ENCODE measurements around the gene PAK5.

The PAK5 gene

DNA sequence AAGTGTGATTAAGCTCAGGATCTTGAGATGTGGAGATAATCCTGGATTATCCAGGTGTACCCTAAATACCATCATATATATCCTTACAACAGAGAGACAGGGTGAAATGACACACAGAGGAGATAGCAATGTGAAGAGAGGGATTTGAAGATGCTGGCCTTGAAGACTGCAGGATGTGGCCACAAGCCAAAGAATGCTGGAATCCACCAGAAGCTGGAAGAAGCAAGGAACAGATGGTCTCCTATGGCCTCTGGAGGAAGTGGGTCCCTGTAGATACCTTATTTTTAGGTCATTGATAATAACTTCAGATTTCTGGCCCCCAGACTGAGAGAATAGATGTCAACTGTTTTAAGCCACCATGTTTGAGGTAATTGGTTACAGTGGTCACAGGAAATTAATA lies 95.0 kb downstream of the PAK5 start:
- H3K4me3 ChIP-seq (ENCODE audit: low read depth, low read length), result no peak overlapping the region
- no peaks in the 10 kb centered on the region for H3K79me2 ChIP-seq (ENCODE audit: control insufficient read depth, insufficient read depth, low read length, unreplicated experiment)
- H3K27me3 ChIP-seq (ENCODE audit: insufficient read depth, low read length), result no peaks in the 10 kb centered on the region
- H3K27ac ChIP-seq (ENCODE audit: low read depth, low read length), result no peak overlapping the region
- H3K4me1 ChIP-seq (ENCODE audit: control insufficient read depth, insufficient read depth, low read length, unreplicated experiment), result no peaks in the 10 kb centered on the region
- no peaks in the 10 kb centered on the region for H3K36me3 ChIP-seq (ENCODE audit: insufficient read depth, low read length)
- H2AFZ ChIP-seq (ENCODE audit: low read length, unreplicated experiment), result no peak overlapping the region

GRCh38 chr20:9742821-9743220 lies 96.1 kb downstream of the PAK5 start:
- Histone ChIP-seq H3K27ac (ENCODE audit: low read depth, low read length) (no peak overlapping the region), H3K27me3 (ENCODE audit: insufficient read depth, low read length) (no peaks in the 10 kb centered on the region), H3K4me1 (ENCODE audit: control insufficient read depth, insufficient read depth, low read length, unreplicated experiment) (no peaks in the 10 kb centered on the region), H3K79me2 (ENCODE audit: control insufficient read depth, insufficient read depth, low read length, unreplicated experiment) (no peaks in the 10 kb centered on the region), H3K36me3 (ENCODE audit: insufficient read depth, low read length) (no peaks in the 10 kb centered on the region), H2AFZ (ENCODE audit: low read length, unreplicated experiment) (no peak overlapping the region), H3K4me3 (ENCODE audit: low read depth, low read length) (no peak overlapping the region)

DNA sequence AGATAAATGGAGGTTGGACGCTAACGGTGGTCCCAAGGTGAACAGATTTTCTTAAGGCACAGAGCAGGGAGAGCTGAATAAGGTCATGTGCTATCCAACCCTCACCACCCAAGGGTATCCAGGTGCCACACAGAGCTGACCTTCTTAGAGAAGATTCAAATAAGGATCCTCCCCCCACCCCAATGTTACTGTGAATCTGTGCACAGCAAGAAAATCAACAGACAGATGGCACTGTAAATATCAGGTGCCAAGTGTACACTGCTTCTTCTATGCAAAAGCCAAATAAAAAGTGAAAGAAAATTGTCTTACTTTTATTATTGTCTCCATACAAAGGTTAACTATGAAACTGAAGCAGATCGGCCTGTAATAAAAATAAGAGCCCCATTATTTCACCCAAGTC lies 96.9 kb downstream of the PAK5 start:
- Histone ChIP-seq H3K36me3 (ENCODE audit: insufficient read depth, low read length) (no peaks in the 10 kb centered on the region), H3K4me3 (ENCODE audit: low read depth, low read length) (no peak overlapping the region), H3K27me3 (ENCODE audit: insufficient read depth, low read length) (no peaks in the 10 kb centered on the region), H3K27ac (ENCODE audit: low read depth, low read length) (no peak overlapping the region), H2AFZ (ENCODE audit: low read length, unreplicated experiment) (no peak overlapping the region), H3K4me1 (ENCODE audit: control insufficient read depth, insufficient read depth, low read length, unreplicated experiment) (no peaks in the 10 kb centered on the region), H3K79me2 (ENCODE audit: control insufficient read depth, insufficient read depth, low read length, unreplicated experiment) (no peaks in the 10 kb centered on the region)

DNA sequence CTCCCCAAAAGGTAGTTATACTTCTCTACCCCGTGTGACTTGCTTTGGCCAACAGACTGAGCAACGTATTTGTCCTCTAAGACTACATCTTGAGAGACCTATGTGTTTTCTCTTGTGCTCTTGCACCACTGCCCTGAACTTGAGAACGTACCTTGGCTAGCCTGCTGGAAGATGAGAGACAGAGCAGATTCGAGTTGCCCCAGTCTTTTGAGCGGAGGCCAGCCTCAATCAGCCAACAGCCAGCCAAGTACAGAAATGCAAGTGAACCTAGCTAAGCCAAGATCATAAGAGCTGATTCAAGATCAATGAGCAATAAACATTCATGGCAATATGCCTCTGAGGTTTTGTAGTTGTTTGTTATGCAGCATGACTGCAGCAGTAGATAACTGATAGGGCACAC lies 98.4 kb downstream of the PAK5 start:
- Histone ChIP-seq H3K79me2 (ENCODE audit: control insufficient read depth, insufficient read depth, low read length, unreplicated experiment) (no peaks in the 10 kb centered on the region), H3K4me3 (ENCODE audit: low read depth, low read length) (no peak overlapping the region), H3K27ac (ENCODE audit: low read depth, low read length) (no peak overlapping the region), H3K27me3 (ENCODE audit: insufficient read depth, low read length) (no peaks in the 10 kb centered on the region), H3K4me1 (ENCODE audit: control insufficient read depth, insufficient read depth, low read length, unreplicated experiment) (no peaks in the 10 kb centered on the region), H3K36me3 (ENCODE audit: insufficient read depth, low read length) (no peaks in the 10 kb centered on the region), H2AFZ (ENCODE audit: low read length, unreplicated experiment) (no peak overlapping the region)

DNA sequence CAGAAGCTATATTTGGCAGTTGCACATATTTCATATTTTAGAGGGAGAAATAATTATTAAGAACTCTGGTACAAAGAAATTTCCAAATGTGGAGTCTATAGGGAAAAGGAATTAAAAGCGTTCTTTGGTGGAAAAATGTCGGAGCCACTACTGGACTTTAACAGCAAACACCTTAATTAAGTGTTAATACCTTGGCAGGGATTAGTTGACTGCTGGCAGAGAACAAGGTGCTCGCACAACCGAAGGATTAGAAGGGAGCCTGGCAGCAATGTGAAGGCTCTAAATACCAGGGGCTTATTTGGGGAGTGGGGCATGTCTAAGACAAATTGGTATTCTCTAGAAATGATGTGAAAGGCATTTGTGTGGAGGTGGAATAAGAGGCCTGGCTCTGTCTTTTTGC lies 98.9 kb downstream of the PAK5 start:
- Histone ChIP-seq H3K27ac (ENCODE audit: low read depth, low read length) (no peak overlapping the region), H3K27me3 (ENCODE audit: insufficient read depth, low read length) (no peaks in the 10 kb centered on the region), H3K36me3 (ENCODE audit: insufficient read depth, low read length) (no peaks in the 10 kb centered on the region), H2AFZ (ENCODE audit: low read length, unreplicated experiment) (no peak overlapping the region), H3K4me1 (ENCODE audit: control insufficient read depth, insufficient read depth, low read length, unreplicated experiment) (no peaks in the 10 kb centered on the region), H3K4me3 (ENCODE audit: low read depth, low read length) (no peak overlapping the region), H3K79me2 (ENCODE audit: control insufficient read depth, insufficient read depth, low read length, unreplicated experiment) (no peaks in the 10 kb centered on the region)

DNA sequence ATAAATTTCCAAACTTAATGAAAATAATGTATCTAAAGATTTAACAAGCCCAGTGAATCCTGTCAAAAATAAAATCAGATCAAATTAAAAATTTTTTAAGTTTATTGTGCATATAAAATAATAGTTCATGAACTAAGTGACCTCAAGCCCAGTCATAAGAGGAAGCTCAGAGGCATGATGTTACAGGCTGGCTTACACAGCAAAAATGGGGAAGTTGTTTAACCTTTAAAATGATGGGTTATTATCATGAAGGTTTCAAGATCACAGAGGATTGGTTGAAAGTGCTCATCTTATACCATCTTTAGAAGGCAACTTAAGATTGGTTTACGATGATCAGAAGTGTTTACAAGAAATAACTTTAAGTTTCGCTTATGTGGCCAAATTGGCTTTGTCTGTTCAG lies 102.5 kb downstream of the PAK5 start:
- no peak overlapping the region for H3K4me3 ChIP-seq (ENCODE audit: low read depth, low read length)
- no peaks in the 10 kb centered on the region for H3K27me3 ChIP-seq (ENCODE audit: insufficient read depth, low read length)
- H3K4me1 ChIP-seq (ENCODE audit: control insufficient read depth, insufficient read depth, low read length, unreplicated experiment), result no peaks in the 10 kb centered on the region
- H3K27ac ChIP-seq (ENCODE audit: low read depth, low read length), result no peak overlapping the region
- no peaks in the 10 kb centered on the region for H3K79me2 ChIP-seq (ENCODE audit: control insufficient read depth, insufficient read depth, low read length, unreplicated experiment)
- H3K36me3 ChIP-seq (ENCODE audit: insufficient read depth, low read length), result no peaks in the 10 kb centered on the region
- no peak overlapping the region for H2AFZ ChIP-seq (ENCODE audit: low read length, unreplicated experiment)

GRCh38 chr20:9723501-9724202 lies 115.2 kb downstream of the PAK5 start:
- no peaks in the 10 kb centered on the region for H3K79me2 ChIP-seq (ENCODE audit: control insufficient read depth, insufficient read depth, low read length, unreplicated experiment)
- H3K4me3 ChIP-seq (ENCODE audit: low read depth, low read length), result no peak overlapping the region

GRCh38 chr20:9711872-9712271 lies 127.0 kb downstream of the PAK5 start:
- H2AFZ ChIP-seq (ENCODE audit: low read length, unreplicated experiment), result no peak overlapping the region
- no peaks in the 10 kb centered on the region for H3K27me3 ChIP-seq (ENCODE audit: insufficient read depth, low read length)
- no peak overlapping the region for H3K27ac ChIP-seq (ENCODE audit: low read depth, low read length)
- no peaks in the 10 kb centered on the region for H3K36me3 ChIP-seq (ENCODE audit: insufficient read depth, low read length)
- no peak overlapping the region for H3K4me3 ChIP-seq (ENCODE audit: low read depth, low read length)
- H3K4me1 ChIP-seq (ENCODE audit: control insufficient read depth, insufficient read depth, low read length, unreplicated experiment), result no peaks in the 10 kb centered on the region
- H3K79me2 ChIP-seq (ENCODE audit: control insufficient read depth, insufficient read depth, low read length, unreplicated experiment), result no peaks in the 10 kb centered on the region

More at GRCh38 chr20:9723501-9724202, 115.2 kb downstream of the PAK5 start:
- H2AFZ ChIP-seq (ENCODE audit: low read length, unreplicated experiment), result no peak overlapping the region
- no peak overlapping the region for H3K27ac ChIP-seq (ENCODE audit: low read depth, low read length)
- H3K27me3 ChIP-seq (ENCODE audit: insufficient read depth, low read length), result no peaks in the 10 kb centered on the region
- no peaks in the 10 kb centered on the region for H3K4me1 ChIP-seq (ENCODE audit: control insufficient read depth, insufficient read depth, low read length, unreplicated experiment)
- no peaks in the 10 kb centered on the region for H3K36me3 ChIP-seq (ENCODE audit: insufficient read depth, low read length)

GRCh38 chr20:9710685-9711084 lies 128.2 kb downstream of the PAK5 start:
- Histone ChIP-seq H3K4me1 (ENCODE audit: control insufficient read depth, insufficient read depth, low read length, unreplicated experiment) (no peaks in the 10 kb centered on the region), H2AFZ (ENCODE audit: low read length, unreplicated experiment) (no peak overlapping the region), H3K27me3 (ENCODE audit: insufficient read depth, low read length) (no peaks in the 10 kb centered on the region), H3K4me3 (ENCODE audit: low read depth, low read length) (no peak overlapping the region), H3K27ac (ENCODE audit: low read depth, low read length) (no peak overlapping the region), H3K36me3 (ENCODE audit: insufficient read depth, low read length) (no peaks in the 10 kb centered on the region), H3K79me2 (ENCODE audit: control insufficient read depth, insufficient read depth, low read length, unreplicated experiment) (no peaks in the 10 kb centered on the region)

- no peak overlapping the region for H2AFZ ChIP-seq (ENCODE audit: low read length, unreplicated experiment)
These were observed 133.0 kb downstream of the PAK5 start for GRCh38 chr20:9705722-9706476.

GRCh38 chr20:9699181-9699580 lies 139.7 kb downstream of the PAK5 start:
- Histone ChIP-seq H2AFZ (ENCODE audit: low read length, unreplicated experiment) (no peak overlapping the region), H3K79me2 (ENCODE audit: control insufficient read depth, insufficient read depth, low read length, unreplicated experiment) (no peaks in the 10 kb centered on the region), H3K4me3 (ENCODE audit: low read depth, low read length) (no peak overlapping the region), H3K4me1 (ENCODE audit: control insufficient read depth, insufficient read depth, low read length, unreplicated experiment) (no peaks in the 10 kb centered on the region), H3K27ac (ENCODE audit: low read depth, low read length) (no peak overlapping the region), H3K27me3 (ENCODE audit: insufficient read depth, low read length) (0 out of 2 replicates have a peak, but pooled peaks cover 3% of the 10 kb centered on the region), H3K36me3 (ENCODE audit: insufficient read depth, low read length) (no peaks in the 10 kb centered on the region)

More at GRCh38 chr20:9705722-9706476, 133.0 kb downstream of the PAK5 start:
- Histone ChIP-seq H3K4me1 (ENCODE audit: control insufficient read depth, insufficient read depth, low read length, unreplicated experiment) (no peaks in the 10 kb centered on the region), H3K4me3 (ENCODE audit: low read depth, low read length) (no peak overlapping the region), H3K36me3 (ENCODE audit: insufficient read depth, low read length) (no peaks in the 10 kb centered on the region), H3K27ac (ENCODE audit: low read depth, low read length) (no peak overlapping the region), H3K79me2 (ENCODE audit: control insufficient read depth, insufficient read depth, low read length, unreplicated experiment) (no peaks in the 10 kb centered on the region), H3K27me3 (ENCODE audit: insufficient read depth, low read length) (no peaks in the 10 kb centered on the region)

Data from ACC112 (cell line).